ENCODE measurements around the gene MAPKBP1.

MAPKBP1 gene

GRCh38 chr15:41851167-41851523 is 76.9 kb downstream of the MAPKBP1 start:
- no peak overlapping the region for H3K4me3 Mint-ChIP-seq
- H3K4me1 Mint-ChIP-seq: no peaks in the 10 kb centered on the region
- ATAC-seq (replicated peaks; ENCODE audit: extremely low read depth, poor library complexity, severe bottlenecking) (no peak), DNase-seq (ENCODE audit: low spot score in 2 of 2) (no peak)
- H3K27me3 Mint-ChIP-seq: no peaks in the 10 kb centered on the region
- H3K9me3 Mint-ChIP-seq: no peaks in the 10 kb centered on the region
- H3K27ac Mint-ChIP-seq (ENCODE audit: low read depth): peak overlapping the region; percentile 25
- peaks cover 23% of the 10 kb centered on the region for H3K36me3 Mint-ChIP-seq (ENCODE audit: insufficient read depth)

GRCh38 chr15:41851755-41852370 is 77.6 kb downstream of the MAPKBP1 start:
- Mint-ChIP-seq H3K36me3 (ENCODE audit: insufficient read depth) (peaks cover 18% of the 10 kb centered on the region), H3K4me1 (no peaks in the 10 kb centered on the region), H3K27me3 (no peaks in the 10 kb centered on the region), H3K4me3 (no peak overlapping the region), H3K27ac (ENCODE audit: low read depth) (no peak overlapping the region), H3K9me3 (no peaks in the 10 kb centered on the region)
- DNase-seq (ENCODE audit: low spot score in 2 of 2) (no peak), ATAC-seq (replicated peaks; ENCODE audit: extremely low read depth, poor library complexity, severe bottlenecking) (no peak)

- no peaks in the 10 kb centered on the region for H3K4me1 Mint-ChIP-seq
- H3K4me3 Mint-ChIP-seq: no peak overlapping the region
- H3K36me3 Mint-ChIP-seq (ENCODE audit: insufficient read depth): peaks cover 13% of the 10 kb centered on the region
- no peaks in the 10 kb centered on the region for H3K27me3 Mint-ChIP-seq
- ATAC-seq (replicated peaks; ENCODE audit: extremely low read depth, poor library complexity, severe bottlenecking) (no peak), DNase-seq (ENCODE audit: low spot score in 2 of 2) (no peak)
- no peak overlapping the region for H3K27ac Mint-ChIP-seq (ENCODE audit: low read depth)
- H3K9me3 Mint-ChIP-seq: no peaks in the 10 kb centered on the region
Measured at GRCh38 chr15:41852736-41853590, 78.7 kb downstream of the MAPKBP1 start.

- H3K27ac Mint-ChIP-seq (ENCODE audit: low read depth): no peak overlapping the region
- H3K4me3 Mint-ChIP-seq: no peak overlapping the region
- peaks cover 7% of the 10 kb centered on the region for H3K36me3 Mint-ChIP-seq (ENCODE audit: insufficient read depth)
- DNase-seq (ENCODE audit: low spot score in 2 of 2) (no peak), ATAC-seq (replicated peaks; ENCODE audit: extremely low read depth, poor library complexity, severe bottlenecking) (no peak)
- no peaks in the 10 kb centered on the region for H3K4me1 Mint-ChIP-seq
- H3K9me3 Mint-ChIP-seq: no peaks in the 10 kb centered on the region
- no peaks in the 10 kb centered on the region for H3K27me3 Mint-ChIP-seq
Measured at GRCh38 chr15:41853831-41854230, 79.5 kb downstream of the MAPKBP1 start.

GRCh38 chr15:41854443-41854842 is 80.2 kb downstream of the MAPKBP1 start:
- Mint-ChIP-seq H3K27me3 (no peaks in the 10 kb centered on the region), H3K27ac (ENCODE audit: low read depth) (no peak overlapping the region), H3K36me3 (ENCODE audit: insufficient read depth) (peaks cover 4% of the 10 kb centered on the region), H3K9me3 (no peaks in the 10 kb centered on the region), H3K4me1 (no peaks in the 10 kb centered on the region), H3K4me3 (no peak overlapping the region)
- no peak for ATAC-seq (replicated peaks; ENCODE audit: extremely low read depth, poor library complexity, severe bottlenecking)
- no peak for DNase-seq (ENCODE audit: low spot score in 2 of 2)

GRCh38 chr15:41855261-41855961 is 81.1 kb downstream of the MAPKBP1 start:
- no peak overlapping the region for H3K4me3 Mint-ChIP-seq
- H3K27me3 Mint-ChIP-seq: no peaks in the 10 kb centered on the region
- ATAC-seq (replicated peaks; ENCODE audit: extremely low read depth, poor library complexity, severe bottlenecking): no peak
- no peak for DNase-seq (ENCODE audit: low spot score in 2 of 2)
- H3K27ac Mint-ChIP-seq (ENCODE audit: low read depth): no peak overlapping the region
- H3K36me3 Mint-ChIP-seq (ENCODE audit: insufficient read depth): peaks cover 4% of the 10 kb centered on the region
- peaks cover 4% of the 10 kb centered on the region for H3K4me1 Mint-ChIP-seq
- no peaks in the 10 kb centered on the region for H3K9me3 Mint-ChIP-seq

GRCh38 chr15:41856262-41856661 is 82.0 kb downstream of the MAPKBP1 start:
- Mint-ChIP-seq H3K9me3 (no peaks in the 10 kb centered on the region), H3K27me3 (no peaks in the 10 kb centered on the region), H3K4me1 (peaks cover 10% of the 10 kb centered on the region), H3K4me3 (no peak overlapping the region), H3K27ac (ENCODE audit: low read depth) (no peak overlapping the region), H3K36me3 (ENCODE audit: insufficient read depth) (peaks cover 6% of the 10 kb centered on the region)
- no peak for DNase-seq (ENCODE audit: low spot score in 2 of 2)
- no peak for ATAC-seq (replicated peaks; ENCODE audit: extremely low read depth, poor library complexity, severe bottlenecking)

- Mint-ChIP-seq H3K27me3 (no peaks in the 10 kb centered on the region), H3K9me3 (no peaks in the 10 kb centered on the region), H3K4me3 (no peak overlapping the region), H3K27ac (ENCODE audit: low read depth) (no peak overlapping the region), H3K36me3 (ENCODE audit: insufficient read depth) (peaks cover 6% of the 10 kb centered on the region), H3K4me1 (peaks cover 10% of the 10 kb centered on the region)
- ATAC-seq (replicated peaks; ENCODE audit: extremely low read depth, poor library complexity, severe bottlenecking): no peak
- no peak for DNase-seq (ENCODE audit: low spot score in 2 of 2)
Measured at GRCh38 chr15:41856716-41857115, 82.4 kb downstream of the MAPKBP1 start.

- Mint-ChIP-seq H3K27me3 (no peaks in the 10 kb centered on the region), H3K27ac (ENCODE audit: low read depth) (no peak overlapping the region), H3K36me3 (ENCODE audit: insufficient read depth) (peaks cover 6% of the 10 kb centered on the region), H3K4me3 (no peak overlapping the region), H3K9me3 (no peaks in the 10 kb centered on the region), H3K4me1 (peaks cover 10% of the 10 kb centered on the region)
- DNase-seq (ENCODE audit: low spot score in 2 of 2) (no peak), ATAC-seq (replicated peaks; ENCODE audit: extremely low read depth, poor library complexity, severe bottlenecking) (no peak)
Measured at GRCh38 chr15:41857316-41857715, 83.0 kb downstream of the MAPKBP1 start.

GRCh38 chr15:41858756-41859155 is 84.5 kb downstream of the MAPKBP1 start:
- H3K9me3 Mint-ChIP-seq: no peaks in the 10 kb centered on the region
- peaks cover 17% of the 10 kb centered on the region for H3K4me1 Mint-ChIP-seq
- DNase-seq (ENCODE audit: low spot score in 2 of 2): no peak
- no peaks in the 10 kb centered on the region for H3K27me3 Mint-ChIP-seq
- H3K36me3 Mint-ChIP-seq (ENCODE audit: insufficient read depth): peaks cover 2% of the 10 kb centered on the region
- no peak for ATAC-seq (replicated peaks; ENCODE audit: extremely low read depth, poor library complexity, severe bottlenecking)
- H3K4me3 Mint-ChIP-seq: no peak overlapping the region
- H3K27ac Mint-ChIP-seq (ENCODE audit: low read depth): no peak overlapping the region

- Mint-ChIP-seq H3K4me1 (peaks cover 17% of the 10 kb centered on the region), H3K27ac (ENCODE audit: low read depth) (no peak overlapping the region), H3K4me3 (no peak overlapping the region), H3K9me3 (no peaks in the 10 kb centered on the region), H3K27me3 (no peaks in the 10 kb centered on the region), H3K36me3 (ENCODE audit: insufficient read depth) (peaks cover 2% of the 10 kb centered on the region)
- ATAC-seq (replicated peaks; ENCODE audit: extremely low read depth, poor library complexity, severe bottlenecking) (no peak), DNase-seq (ENCODE audit: low spot score in 2 of 2) (no peak)
Measured at GRCh38 chr15:41860049-41860828, 86.0 kb downstream of the MAPKBP1 start.

- ATAC-seq (replicated peaks; ENCODE audit: extremely low read depth, poor library complexity, severe bottlenecking): no peak
- no peaks in the 10 kb centered on the region for H3K27me3 Mint-ChIP-seq
- H3K36me3 Mint-ChIP-seq (ENCODE audit: insufficient read depth): peaks cover 2% of the 10 kb centered on the region
- H3K4me1 Mint-ChIP-seq: peaks cover 17% of the 10 kb centered on the region
- H3K27ac Mint-ChIP-seq (ENCODE audit: low read depth): no peak overlapping the region
- no peaks in the 10 kb centered on the region for H3K9me3 Mint-ChIP-seq
- DNase-seq (ENCODE audit: low spot score in 2 of 2): no peak
- no peak overlapping the region for H3K4me3 Mint-ChIP-seq
Measured at GRCh38 chr15:41861736-41862356, 87.6 kb downstream of the MAPKBP1 start.
